MM.1S (cell line): ENCODE results near the gene DENND2D.
A peak's percentile ranks its signal among the peaks of the same experiment; 100 is the strongest.

Experiments used
- DNase-seq: peaks from one replicate; pipeline ENCODE4 v3.0.0-alpha.2; 2015
- H2AFZ ChIP-seq: fragments of 300-600 bp; sonication (generic); 2 replicates; pipeline ENCODE4 v1.6.0; 2016; ENCODE audit warnings: antibody characterized with exemption, low read length
- H3F3A ChIP-seq: fragments of 300-600 bp; sonication (generic); 2 replicates; pipeline ENCODE4 v1.6.1; 2016; ENCODE audit warnings: mild to moderate bottlenecking, antibody characterized with exemption, low read length, moderate library complexity, mixed read lengths; ENCODE audit not compliant: insufficient read depth
- H3K27ac ChIP-seq: fragments of 300-600 bp; sonication (generic); 2 replicates; pipeline ENCODE4 v1.5.1; 2016; ENCODE audit warnings: mild to moderate bottlenecking, low read length
- H3K27me3 ChIP-seq: fragments of 300-600 bp; sonication (generic); replicated peaks from 2 replicates; pipeline ENCODE4 v1.6.0; 2016; ENCODE audit warnings: low read length; ENCODE audit not compliant: insufficient read depth
- H3K36me3 ChIP-seq: fragments of 300-600 bp; sonication (generic); replicated peaks from 2 replicates; pipeline ENCODE4 v1.6.1; 2016; ENCODE audit warnings: mild to moderate bottlenecking, low read length, mixed read lengths; ENCODE audit not compliant: insufficient read depth
- H3K4me1 ChIP-seq: fragments of 300-600 bp; sonication (generic); 2 replicates; pipeline ENCODE4 v1.6.1; 2016; ENCODE audit warnings: low read length, mixed read lengths
- H3K4me2 ChIP-seq: fragments of 300-600 bp; sonication (generic); 2 replicates; pipeline ENCODE4 v1.6.0; 2016; ENCODE audit warnings: low read depth, low read length
- H3K4me3 ChIP-seq: fragments of 300-600 bp; sonication (generic); 2 replicates; pipeline ENCODE4 v1.5.1; 2016; ENCODE audit warnings: low read length, mixed read lengths
- H3K79me2 ChIP-seq: fragments of 300-600 bp; sonication (generic); 2 replicates; pipeline ENCODE4 v1.6.1; 2016; ENCODE audit warnings: mixed run types, low read length, mixed read lengths
- H3K9ac ChIP-seq: fragments of 300-600 bp; sonication (generic); 2 replicates; pipeline ENCODE4 v1.6.1; 2016; ENCODE audit warnings: low read length, mixed read lengths
- H3K9me2 ChIP-seq: fragments of 300-600 bp; sonication (generic); replicated peaks from 2 replicates; pipeline ENCODE4 v1.6.1; 2016; ENCODE audit warnings: mild to moderate bottlenecking, low read length, mixed read lengths; ENCODE audit not compliant: insufficient read depth
- H3K9me3 ChIP-seq: fragments of 300-600 bp; sonication (generic); replicated peaks from 2 replicates; pipeline ENCODE4 v1.6.1; 2016; ENCODE audit warnings: mild to moderate bottlenecking, low read length, mixed read lengths; ENCODE audit not compliant: insufficient read depth
- H4K20me1 ChIP-seq: fragments of 300-600 bp; sonication (generic); 2 replicates; pipeline ENCODE4 v1.6.1; 2016; ENCODE audit warnings: mild to moderate bottlenecking, low read length, moderate library complexity, mixed read lengths; ENCODE audit not compliant: insufficient read depth
- EZH2 ChIP-seq: fragments of 300-600 bp; sonication (generic); optimal IDR thresholded peaks from 2 replicates; pipeline ENCODE3; 2017; ENCODE audit warnings: low read depth, mild to moderate bottlenecking, antibody characterized with exemption, low read length, mixed read lengths
- EZH2phosphoT487 ChIP-seq: fragments of 300-600 bp; sonication (generic); IDR thresholded peaks from 2 replicates; pipeline ENCODE4 v1.6.1; 2018; ENCODE audit warnings: antibody characterized with exemption, low read length
- TF ChIP-seq, protein P1 (sequence below): fragments of 300-600 bp; sonication (generic); IDR thresholded peaks from 2 replicates; pipeline ENCODE4 v1.5.1; 2016; ENCODE audit warnings: antibody characterized with exemption, low read length, mixed read lengths

The DENND2D gene

GRCh38 chr1:111222308-111223125 lies 22.1 kb upstream of the DENND2D start:
- no peak for TF ChIP-seq EZH2
- TF ChIP-seq, protein P1, sequence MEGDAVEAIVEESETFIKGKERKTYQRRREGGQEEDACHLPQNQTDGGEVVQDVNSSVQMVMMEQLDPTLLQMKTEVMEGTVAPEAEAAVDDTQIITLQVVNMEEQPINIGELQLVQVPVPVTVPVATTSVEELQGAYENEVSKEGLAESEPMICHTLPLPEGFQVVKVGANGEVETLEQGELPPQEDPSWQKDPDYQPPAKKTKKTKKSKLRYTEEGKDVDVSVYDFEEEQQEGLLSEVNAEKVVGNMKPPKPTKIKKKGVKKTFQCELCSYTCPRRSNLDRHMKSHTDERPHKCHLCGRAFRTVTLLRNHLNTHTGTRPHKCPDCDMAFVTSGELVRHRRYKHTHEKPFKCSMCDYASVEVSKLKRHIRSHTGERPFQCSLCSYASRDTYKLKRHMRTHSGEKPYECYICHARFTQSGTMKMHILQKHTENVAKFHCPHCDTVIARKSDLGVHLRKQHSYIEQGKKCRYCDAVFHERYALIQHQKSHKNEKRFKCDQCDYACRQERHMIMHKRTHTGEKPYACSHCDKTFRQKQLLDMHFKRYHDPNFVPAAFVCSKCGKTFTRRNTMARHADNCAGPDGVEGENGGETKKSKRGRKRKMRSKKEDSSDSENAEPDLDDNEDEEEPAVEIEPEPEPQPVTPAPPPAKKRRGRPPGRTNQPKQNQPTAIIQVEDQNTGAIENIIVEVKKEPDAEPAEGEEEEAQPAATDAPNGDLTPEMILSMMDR, result peak; percentile 76
- H3K9me2 ChIP-seq, result no peaks in the 10 kb centered on the region
- H3K9ac ChIP-seq, result peak overlapping the region; percentile 10; the same call in 1 of the 2 replicates
- peak; percentile 23 for DNase-seq
- no peaks in the 10 kb centered on the region for H3K36me3 ChIP-seq
- peak overlapping the region; percentile 73 for H3K4me2 ChIP-seq
- H3F3A ChIP-seq, result peaks cover 21% of the 10 kb centered on the region
- no peaks in the 10 kb centered on the region for H4K20me1 ChIP-seq
- H3K9me3 ChIP-seq, result no peaks in the 10 kb centered on the region
- peak overlapping the region; percentile 33 for H3K4me3 ChIP-seq
- H3K4me1 ChIP-seq, result peaks cover 44% of the 10 kb centered on the region
- H3K27me3 ChIP-seq, result no peaks in the 10 kb centered on the region
- H3K79me2 ChIP-seq, result no peaks in the 10 kb centered on the region
- H3K27ac ChIP-seq, result peak overlapping the region; percentile 66; the same call in 1 of the 2 replicates
- 0 out of 2 replicates have a peak overlapping the region, but pooled peaks have one; percentile 53 for H2AFZ ChIP-seq

- Histone ChIP-seq H3K4me1 (peaks cover 52% of the 10 kb centered on the region), H2AFZ (0 out of 2 replicates have a peak overlapping the region, but pooled peaks have one; percentile 53), H3K9ac (peak overlapping the region; percentile 10; the same call in 1 of the 2 replicates), H3K9me3 (no peaks in the 10 kb centered on the region), H4K20me1 (no peaks in the 10 kb centered on the region), H3K36me3 (no peaks in the 10 kb centered on the region), H3K4me3 (peak overlapping the region; percentile 33), H3K9me2 (no peaks in the 10 kb centered on the region), H3K4me2 (peak overlapping the region; percentile 73), H3K27me3 (no peaks in the 10 kb centered on the region), H3K27ac (peak overlapping the region; percentile 66; the same call in 1 of the 2 replicates), H3K79me2 (no peaks in the 10 kb centered on the region), H3F3A (peaks cover 23% of the 10 kb centered on the region)
- peak; percentile 63 for DNase-seq
- TF ChIP-seq, protein P1, result no peak
- TF ChIP-seq EZH2, result no peak
- TF ChIP-seq EZH2phosphoT487, result no peak
These were observed 21.3 kb upstream of the DENND2D start for GRCh38 chr1:111221633-111222291.

DNA sequence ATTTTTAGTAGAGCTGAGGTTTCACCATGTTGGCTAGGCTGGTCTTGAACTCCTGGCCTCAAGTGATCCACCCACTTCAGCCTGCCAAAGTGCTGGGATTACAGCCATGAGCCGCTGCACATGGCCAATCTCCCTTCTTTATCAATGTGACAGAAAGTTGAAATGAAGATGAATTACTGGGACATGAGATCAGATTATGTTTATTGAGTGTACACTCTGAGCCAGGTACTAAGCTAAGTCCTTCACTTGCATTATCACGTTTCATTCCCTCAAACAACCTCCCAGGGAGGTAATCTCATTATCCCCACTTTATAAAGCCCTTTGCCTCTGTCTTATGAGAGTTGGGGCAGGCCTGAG lies 20.8 kb upstream of the DENND2D start:
- Histone ChIP-seq H2AFZ (no peak overlapping the region), H3K4me1 (peaks cover 57% of the 10 kb centered on the region), H3K79me2 (no peaks in the 10 kb centered on the region), H3K4me2 (peak overlapping the region; percentile 73), H3K4me3 (no peak overlapping the region; the same call in 1 of the 2 replicates), H3K27me3 (no peaks in the 10 kb centered on the region), H3K36me3 (no peaks in the 10 kb centered on the region), H3K9me2 (no peaks in the 10 kb centered on the region), H4K20me1 (no peaks in the 10 kb centered on the region), H3K9me3 (no peaks in the 10 kb centered on the region), H3K9ac (no peak overlapping the region; the same call in 1 of the 2 replicates), H3F3A (peaks cover 28% of the 10 kb centered on the region), H3K27ac (peak overlapping the region; percentile 66; the same call in 1 of the 2 replicates)
- no peak for DNase-seq
- TF ChIP-seq, protein P1, result no peak
